Amygdala (tissue), 56 donors: Measurements from ENCODE around the gene ABCA12.

Experiments used
- DNase-seq, 56 donors: peaks; one replicate each; lab custom pipeline; 2025; lab: John Stamatoyannopoulos, UW

The ABCA12 gene

DNA sequence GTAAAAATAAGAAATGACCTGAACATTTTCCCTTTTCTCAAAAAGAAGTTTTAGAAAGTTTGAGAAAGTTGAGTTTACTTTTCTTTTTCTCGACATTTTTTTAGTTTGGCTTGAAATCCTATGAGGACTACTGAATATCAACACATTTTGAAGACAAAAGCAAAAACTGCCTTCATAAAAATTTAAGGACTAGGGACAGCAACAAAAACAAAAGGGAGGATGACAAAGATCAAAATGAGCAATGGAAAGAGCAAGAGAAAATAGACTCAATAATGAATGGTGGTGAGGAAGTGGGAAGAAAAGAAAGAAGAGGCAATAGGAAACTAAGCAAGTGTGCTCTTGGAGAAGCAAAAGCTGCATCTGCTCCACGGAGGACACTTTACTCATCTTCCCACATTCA, 82.5 kb downstream of the ABCA12 start:
- DNase-seq, result no peak

DNA sequence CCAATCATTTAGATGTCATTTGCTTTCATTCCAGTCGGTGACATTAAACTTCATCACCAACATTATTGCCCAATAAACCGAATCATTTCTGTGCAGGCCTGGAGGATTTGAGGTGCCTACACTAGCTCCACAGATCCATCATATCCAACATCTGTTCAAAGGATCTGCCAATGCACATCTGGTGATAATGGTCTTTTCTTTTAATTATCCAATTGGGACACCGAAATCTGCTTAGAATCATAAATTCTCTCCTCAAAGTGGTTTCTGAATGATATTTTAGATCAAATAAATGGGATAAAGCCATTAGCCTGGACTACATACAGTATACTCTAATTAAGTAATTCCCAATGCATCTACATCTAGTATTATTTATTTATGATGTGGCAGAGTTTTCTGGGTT, 85.6 kb downstream of the ABCA12 start:
- DNase-seq, result no peak

DNA sequence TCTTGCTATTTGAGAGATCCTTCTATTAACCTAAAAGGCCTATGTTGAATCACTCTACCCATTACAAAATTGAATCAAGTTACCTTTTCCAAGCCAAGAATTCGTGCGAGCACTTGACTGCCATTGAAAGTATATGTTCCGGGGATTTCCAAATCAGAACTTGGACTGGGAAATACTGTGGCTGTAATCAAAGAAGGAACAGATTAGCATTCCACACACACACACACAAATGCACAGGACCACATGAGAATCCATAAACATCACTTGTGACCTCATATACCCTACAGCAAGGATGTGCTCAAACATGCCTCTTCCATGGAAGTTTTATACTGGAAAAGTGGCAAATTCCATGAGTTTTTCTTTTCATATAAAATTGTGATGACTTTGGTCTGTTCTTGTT, 86.0 kb downstream of the ABCA12 start:
- no peak for DNase-seq

DNA sequence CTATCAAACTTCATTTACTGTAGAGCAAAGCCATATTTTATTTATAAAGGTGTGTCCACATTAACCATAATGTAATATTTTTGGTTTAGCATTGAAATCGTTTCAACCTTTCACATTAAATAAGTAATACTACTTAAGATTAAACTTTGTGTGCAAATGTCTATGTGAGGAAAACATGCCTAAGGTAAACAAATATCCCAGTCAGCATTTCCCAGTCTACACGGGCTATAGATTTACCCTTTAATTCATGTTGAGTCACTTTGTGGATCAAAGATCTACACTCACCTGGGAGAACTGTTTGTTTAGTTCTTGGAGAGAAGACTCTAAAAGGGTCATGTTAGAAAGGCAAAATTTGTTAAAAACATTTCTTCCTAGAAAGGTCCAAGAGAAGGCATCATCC, 89.1 kb downstream of the ABCA12 start:
- no peak for DNase-seq

DNA sequence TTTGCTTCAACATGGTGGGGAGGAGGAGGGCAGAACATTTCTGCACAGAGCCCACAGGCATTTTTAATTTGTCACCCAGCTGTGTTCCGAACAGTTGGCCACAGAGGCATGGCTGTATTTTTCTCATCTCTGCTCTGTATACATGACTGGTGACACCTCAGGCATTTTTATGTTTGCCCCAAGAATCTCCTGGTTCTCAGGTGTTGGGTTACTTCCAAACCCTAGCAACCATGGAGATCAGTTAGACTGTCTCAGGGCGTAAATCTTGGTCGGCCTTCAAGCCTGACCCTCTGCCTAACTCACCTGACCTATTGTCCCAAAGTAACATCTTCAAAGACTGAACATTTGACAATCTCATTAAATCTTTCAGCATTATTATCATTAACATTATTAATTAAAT, 100.0 kb downstream of the ABCA12 start:
- no peak for DNase-seq

DNA sequence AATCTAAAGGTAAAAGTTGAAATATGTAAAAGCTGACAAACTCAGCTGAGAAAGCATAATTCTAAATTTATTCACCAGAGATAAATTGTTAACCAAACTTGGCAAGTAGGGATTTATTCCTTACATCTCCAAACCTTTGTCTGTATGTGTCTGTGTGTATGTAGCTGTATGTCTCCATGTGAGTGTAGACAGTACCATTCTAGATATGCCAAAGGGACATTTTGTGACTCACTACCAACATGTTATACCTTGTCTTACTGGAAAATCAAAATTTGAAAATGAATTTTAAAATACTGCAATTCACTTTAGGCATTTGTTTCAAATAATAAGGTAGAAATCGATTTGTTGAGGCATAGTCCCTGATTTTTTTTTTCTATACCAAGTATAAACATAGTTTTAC, 102.1 kb downstream of the ABCA12 start:
- no peak for DNase-seq

DNA sequence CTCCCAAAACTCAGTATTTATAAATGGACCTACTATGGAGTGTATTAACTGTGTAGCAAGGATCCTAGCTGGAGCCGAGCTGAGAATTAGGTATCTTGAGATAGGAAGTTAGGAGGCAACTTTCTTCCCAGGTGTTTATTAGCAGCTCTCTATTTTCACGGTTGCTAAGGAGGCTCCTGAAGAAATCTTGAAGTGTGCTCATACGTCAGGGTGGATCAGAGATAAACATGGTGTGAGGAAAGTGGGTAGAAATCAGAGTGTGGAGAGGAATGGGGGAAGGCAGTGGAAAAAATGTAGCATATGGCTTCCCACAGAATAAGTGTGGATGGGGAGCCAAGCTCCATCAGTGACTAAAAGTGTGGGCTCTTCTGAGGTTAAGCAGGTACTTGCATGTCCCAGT, 104.3 kb downstream of the ABCA12 start:
- no peak for DNase-seq

DNA sequence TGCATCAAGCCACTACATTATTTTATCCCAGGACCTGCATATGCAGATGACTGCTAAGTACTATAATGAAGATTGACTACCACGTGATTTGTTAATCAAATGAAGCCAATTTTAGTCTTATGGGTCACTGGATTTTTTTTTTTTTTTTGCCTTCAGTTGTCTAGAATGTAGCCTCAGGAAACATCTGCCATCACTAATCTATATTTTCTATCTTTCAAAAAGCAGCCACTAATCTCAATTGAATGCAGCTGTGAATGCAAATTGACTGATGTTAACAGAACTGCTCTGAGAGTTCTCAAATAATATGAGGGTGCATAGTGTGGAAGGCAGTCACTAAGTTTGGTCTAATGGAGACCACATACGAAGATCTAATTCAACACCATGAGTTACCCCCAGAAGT, 106.3 kb downstream of the ABCA12 start:
- DNase-seq, result no peak

DNA sequence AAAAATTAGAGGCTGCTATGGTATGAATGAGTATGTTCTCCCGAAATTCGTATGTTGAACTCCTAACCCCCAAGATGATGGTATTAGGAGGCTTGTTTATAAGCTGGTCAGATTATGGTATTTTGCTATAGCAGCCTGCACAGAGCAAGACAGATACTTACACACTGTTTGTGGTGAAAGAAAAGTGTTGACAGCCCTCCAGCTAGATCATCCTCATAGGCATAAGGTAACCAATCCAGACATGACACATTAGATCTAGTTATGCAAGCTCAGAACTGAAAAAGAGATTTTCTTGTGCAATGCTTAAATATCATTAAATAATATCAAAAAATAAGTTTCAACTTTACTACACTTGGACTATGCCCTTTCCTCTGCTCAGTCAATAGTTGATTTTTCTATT, 107.1 kb downstream of the ABCA12 start:
- no peak for DNase-seq

DNA sequence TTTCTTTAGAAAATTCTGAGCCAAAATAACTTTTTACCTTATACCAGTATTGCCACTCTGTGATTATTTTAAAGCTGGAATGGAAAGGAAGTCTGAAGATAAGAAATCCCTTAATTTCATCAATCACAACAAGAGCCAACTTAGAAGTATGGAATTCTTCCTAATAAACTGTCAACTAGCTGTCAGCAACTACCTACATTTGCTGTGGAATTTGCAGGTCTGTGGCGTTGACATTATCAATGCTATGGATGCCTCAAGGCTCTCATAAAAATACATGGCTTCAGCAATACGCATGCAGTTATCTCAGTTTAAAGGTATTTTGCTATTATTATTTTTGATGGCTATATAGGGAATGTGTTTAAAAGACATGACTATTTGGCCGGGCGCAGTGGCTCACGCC, 108.5 kb downstream of the ABCA12 start:
- no peak for DNase-seq

DNA sequence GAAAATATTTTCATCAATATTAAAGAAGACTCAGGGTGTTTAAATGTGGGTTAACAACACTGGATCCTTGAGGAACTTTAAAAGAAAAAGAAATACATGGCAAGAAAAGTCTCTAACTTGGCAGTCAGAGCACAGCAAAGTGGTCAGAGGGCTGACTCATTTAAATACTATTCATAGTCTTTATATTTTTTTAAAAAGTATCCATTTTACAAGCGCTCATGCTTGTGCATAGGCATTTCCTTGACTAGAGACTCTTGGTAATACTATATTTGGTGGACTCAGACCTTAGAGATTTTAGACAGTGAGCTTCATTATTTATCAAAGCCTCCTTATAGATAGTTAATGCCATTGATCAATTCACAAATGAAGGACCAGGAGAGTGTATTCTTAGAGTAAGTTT, 110.2 kb downstream of the ABCA12 start:
- no peak for DNase-seq

DNA sequence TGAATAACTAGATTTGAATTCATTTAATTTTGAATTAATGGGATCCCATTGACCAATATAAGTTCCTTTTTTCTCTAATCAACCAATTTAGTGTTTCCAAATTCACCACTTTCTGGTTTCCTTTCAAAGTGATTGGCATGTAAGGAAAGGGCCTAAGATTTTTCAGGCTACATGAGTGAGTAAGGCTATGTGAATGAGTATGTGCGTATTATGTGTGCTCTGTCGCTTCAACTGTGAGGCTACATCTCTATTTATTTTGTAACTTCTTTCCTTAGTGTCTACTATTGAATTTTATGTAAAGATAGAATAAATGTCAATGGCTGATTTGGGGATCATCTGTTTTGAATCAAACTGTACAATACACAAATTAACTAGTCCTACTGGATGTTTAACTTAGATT, 110.6 kb downstream of the ABCA12 start:
- no peak for DNase-seq

DNA sequence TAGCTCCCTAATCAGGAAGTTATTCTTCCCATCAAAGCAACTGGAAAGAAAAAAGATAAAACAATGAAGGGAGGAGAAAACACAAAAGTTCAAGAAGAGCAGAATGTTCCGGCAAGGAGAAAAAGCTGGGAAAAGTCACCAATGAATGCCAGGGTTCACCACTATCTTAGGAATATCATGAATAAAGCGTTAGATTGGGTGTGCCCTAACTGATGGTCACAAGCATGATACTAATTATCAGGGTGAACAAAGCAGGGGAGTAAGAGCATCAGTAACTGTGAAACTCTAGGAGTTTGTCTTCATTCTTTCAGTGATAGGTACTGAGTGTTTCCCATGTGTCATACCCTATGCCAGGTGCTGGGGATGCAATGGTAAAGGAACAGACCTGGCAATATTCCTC, 115.5 kb downstream of the ABCA12 start:
- DNase-seq, result no peak

DNA sequence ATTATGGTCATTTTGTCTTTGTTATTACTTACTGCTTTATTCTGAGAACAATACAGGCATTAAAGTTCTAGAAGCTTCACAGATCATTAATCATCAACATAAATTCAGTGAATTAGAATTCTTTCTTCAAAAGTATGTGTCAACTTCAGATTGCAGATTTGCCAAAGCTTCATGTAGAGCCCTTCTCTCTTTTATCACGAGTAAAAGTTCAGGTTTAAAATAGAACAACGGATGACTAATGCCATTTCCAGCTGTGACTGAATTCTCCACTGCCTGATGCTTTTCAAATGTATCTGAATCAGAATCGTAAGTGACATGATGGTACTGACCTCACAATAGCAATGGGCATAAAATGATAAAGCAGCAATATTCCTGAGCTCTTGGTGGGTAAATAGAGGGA, 116.0 kb downstream of the ABCA12 start:
- DNase-seq, result no peak

DNA sequence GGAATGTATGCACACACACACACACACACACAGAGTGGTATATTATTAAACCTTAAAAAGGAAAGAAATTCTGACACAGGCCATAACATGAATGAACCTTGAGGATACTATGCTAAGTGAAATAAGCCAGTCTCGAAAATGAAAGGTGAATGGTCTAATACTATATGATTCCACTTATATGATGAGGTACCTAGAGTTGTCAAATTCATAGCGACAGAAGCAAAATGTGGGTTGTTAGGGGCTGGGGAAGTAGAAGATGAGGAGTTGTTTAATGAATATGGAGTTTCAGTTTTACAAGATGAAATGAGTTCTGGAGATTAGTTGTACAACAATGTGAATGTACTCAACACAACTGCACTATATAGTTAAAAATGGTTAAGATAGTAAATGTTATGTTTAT, 118.1 kb downstream of the ABCA12 start:
- DNase-seq, result no peak

DNA sequence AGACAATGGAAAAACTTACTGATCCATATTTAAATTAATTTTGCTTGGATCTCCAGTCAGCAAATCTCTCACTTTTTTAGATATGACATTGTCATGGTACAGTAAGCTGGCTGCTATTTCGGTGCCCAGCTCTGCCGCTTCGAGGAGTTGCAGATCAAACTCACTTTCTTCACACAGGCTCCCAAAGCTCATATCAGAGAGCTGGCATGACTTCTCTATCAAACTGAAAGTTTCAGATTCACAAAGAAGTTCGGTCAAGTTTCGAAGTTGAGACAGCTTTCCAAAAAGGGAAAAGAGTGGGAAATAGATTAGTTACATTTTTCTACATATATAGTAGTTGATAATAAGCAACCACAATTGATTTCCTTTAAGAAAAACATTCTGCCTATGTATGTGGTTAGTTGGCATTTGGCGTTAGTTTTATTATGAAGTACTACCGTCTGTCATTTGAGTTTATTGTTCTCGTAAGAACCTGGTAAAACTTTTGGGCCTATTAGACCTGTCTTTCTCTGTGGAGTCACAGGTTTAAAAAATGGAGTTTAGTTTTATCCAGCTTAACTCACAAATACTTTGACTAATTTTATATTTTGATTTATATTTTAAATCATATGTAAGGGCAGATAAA, 118.8 kb downstream of the ABCA12 start:
- DNase-seq, result no peak

DNA sequence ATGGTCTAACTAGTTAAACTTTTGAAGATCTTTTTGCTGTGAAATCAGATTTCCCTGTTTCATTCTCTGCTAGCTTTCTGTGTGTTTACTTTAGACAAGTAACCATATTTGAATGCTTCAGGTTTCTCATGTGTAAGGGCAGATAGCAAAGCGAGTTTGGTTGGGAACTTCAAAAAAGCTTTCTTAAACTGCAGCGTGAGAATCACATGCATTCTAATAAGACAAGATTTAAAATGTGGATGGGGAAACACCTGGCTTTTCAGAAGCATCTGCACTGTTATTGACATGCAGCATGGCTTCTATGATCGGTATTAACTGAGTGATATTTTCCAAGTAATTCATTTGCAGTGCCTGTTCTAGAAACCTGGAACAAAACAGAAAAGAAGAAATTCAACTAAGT, 119.3 kb downstream of the ABCA12 start:
- no peak for DNase-seq

DNA sequence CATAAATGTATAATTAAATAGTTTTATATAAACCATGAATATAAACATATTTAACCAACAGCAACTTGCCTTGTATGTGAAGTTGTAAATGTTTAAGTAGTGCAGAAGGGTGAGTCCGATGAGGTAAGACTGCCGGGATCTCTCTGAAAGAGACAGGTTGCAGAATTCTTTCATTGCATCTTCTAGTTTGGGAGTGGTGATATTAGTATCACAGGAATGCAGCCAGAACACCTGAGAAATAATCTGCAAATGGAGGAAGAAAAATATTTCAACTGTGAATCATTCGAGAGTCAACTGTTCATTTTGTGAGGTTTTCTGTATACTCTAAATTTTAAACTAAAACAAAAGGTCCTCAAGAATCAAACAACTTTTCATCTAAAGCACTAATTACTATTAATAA, 123.0 kb downstream of the ABCA12 start:
- no peak for DNase-seq

DNA sequence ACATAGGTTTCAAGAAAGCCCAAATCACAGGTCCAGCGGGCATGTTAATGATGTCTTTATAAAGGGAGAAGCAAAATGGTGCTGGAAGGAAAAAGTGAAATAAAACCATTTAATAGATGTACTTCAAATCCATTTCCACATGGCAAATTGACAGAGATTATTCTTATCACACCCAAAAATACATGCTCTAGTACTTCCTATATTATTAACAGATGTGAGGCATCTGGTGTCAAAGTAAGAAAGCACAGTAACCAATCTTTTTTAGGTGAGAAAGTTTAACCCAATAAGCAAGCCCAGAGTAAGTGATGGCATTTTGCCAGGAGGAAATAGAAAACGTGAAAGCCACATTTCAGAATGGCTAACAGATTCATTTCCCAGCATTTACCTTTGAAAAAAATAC, 128.0 kb downstream of the ABCA12 start:
- no peak for DNase-seq

DNA sequence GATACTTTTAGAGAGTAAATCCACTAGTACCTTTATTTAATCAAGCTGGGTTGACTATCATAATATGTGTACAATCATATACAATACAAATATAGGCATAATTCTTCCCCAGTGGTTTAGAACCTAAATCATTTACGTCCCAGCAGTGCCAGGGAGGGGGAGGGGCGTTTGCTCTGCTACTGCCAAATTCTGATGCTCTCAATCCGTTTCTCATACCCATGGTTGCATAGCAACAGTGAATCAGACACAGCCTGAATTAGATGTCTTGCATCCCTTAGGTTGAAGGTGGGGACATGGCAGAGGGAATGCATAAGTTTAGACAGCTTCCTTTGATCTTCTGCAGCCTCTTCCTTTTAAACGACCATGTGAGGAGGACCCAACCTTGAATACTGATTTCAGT, 135.4 kb downstream of the ABCA12 start:
- DNase-seq, result peak in 23 of 56 donors; percentile 1 to 35 (median 7)

DNA sequence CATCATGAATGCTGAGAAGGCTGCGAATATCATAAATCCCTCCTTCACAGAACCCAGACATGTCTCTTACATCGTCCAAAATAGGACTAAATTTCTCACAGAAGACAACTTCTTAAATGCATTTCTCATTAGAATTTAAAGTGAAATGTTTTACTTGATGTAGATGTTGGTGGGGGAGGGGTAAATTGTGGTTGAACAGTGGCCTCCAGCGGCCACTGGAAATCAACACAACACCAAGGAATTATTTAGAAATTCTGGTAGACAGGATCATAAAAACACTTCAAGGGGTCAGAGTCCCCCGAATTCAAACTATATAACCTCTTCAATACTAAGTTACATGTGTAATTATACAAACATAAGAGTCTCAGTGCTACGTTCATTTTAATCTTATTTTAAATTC, 135.9 kb downstream of the ABCA12 start:
- peak in 23 of 56 donors; percentile 0 to 53 (median 4) for DNase-seq

DNA sequence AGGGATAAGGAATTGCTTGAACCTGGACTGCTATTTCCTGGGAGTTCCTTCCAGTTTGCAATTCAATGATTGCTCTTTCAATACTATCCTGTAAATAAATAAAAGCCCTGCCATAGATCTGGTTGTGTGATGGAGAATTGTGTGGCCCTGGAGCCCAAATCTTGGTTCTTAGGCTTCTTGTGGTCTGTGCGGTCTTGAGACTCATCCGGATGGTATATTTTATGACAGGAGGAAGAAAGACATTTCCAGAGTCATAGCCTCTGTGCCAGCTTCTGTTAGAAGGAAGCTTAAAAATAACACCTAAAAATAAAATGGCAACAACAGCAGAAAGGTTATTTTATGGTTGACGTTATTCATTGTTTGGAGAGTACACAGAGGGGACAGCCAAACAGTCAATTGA, 137.7 kb downstream of the ABCA12 start:
- DNase-seq, result no peak

DNA sequence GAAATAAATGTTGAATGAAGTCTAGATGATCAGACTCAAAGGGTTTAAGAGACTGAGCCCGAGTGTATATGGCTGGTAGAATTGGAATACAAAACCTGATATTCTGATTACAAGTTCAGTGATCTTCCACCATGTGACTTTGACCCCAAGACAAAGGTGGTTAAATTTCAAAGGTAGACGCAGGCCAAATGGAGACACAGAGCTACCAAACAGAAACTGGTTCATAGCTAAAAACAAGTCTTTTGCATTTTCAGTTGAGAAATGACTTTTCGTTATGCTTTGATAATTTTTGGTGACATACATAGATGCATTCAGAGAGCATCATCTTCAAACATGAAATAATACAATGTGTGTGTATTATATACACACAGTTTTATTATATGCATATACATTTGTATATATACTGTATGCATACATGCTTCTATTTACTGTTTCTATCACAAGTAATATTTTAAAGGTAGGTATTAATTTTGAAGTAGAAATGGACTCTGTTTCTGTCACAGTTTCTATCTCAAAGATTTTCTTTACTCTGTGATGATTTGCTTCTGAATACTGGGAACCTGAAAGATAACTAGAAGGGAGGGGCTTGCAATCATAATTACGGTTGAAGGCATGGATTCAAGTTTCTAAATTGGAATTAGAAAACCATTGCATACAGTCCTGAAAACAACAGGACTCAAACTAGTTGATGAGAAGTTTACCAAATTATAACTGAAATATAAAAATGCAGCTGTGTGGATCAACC, 142.3 kb downstream of the ABCA12 start:
- DNase-seq, result no peak
